ENCODE data around the gene APOB. TPM values are rescaled to one million over a fixed set of nuclear protein-coding genes. Genes with fewer than 3 reads are reported as not detected.

The APOB gene
- total RNA-seq, 2 donors from 2014 or later = 25.1 to 48.1 TPM

DNA sequence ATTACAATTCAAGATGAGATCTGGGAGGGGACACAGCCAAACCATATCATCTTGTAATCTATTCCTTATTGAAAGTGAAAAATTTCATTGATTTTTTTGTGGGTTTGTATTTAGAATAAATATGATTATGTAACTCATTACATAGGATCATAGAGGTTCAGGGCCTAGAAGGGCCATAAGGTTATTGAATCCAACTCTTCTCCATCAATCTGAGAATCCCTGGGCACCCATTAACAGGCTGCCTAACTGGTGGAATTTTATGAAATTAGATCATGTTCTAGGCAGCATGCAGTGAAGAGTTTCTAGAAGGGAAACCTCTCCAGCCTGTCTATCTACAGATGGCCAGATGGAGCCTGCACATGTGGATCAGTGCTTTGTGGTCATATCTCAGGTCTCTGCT, 6.3 kb upstream of the APOB start:
- DNase-seq = no peak
- no peak for ATAC-seq
- intact Hi-C loops (cut with DNase I) = no loop called here

GRCh38 chr2:21047141-21048009, 3.5 kb upstream of the APOB start:
- intact Hi-C loops (cut with DNase I) = loop anchor here in 1 of 2 donors (5.0 to 10.0 kb wide), 2 partner anchors 70 to 267 kb away; no protein-coding TSS in a partner anchor
- peak; percentile 45 for DNase-seq
- ATAC-seq = peak in 1 of 2 donors; percentile 65

DNA sequence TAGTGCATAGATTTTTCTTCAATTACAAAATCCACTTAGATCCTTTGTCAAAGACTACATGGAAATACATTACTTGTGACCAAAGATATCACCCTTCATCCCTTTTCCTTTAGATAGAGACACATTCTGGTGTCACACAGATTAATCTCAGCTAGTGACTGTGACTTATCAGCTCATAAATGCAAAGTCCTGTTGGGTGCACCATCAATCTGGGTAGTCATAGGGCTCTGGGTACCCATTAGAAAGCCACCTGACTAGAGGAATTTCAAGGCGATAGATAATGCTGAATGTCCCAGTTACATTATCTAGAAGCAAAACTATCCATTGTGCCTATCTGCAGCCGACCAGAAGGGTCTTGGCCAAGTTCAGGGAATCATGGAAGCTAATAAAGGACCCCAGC, 2.6 kb upstream of the APOB start:
- intact Hi-C loops (cut with DNase I) = loop anchor here in 1 of 2 donors (5.0 to 10.0 kb wide), 2 partner anchors 71 to 268 kb away; no protein-coding TSS in a partner anchor
- DNase-seq (no peak), ATAC-seq (no peak)

GRCh38 chr2:21044694-21045371, 960 bp upstream of the APOB start:
- ATAC-seq (no peak), DNase-seq (no peak)
- intact Hi-C loops (cut with DNase I) = loop anchor here (1.0 to 10.0 kb wide), 3 partner anchors 72 to 270 kb away; no protein-coding TSS in a partner anchor

GRCh38 chr2:21042958-21043743, 722 bp downstream of the APOB start:
- intact Hi-C loops (cut with DNase I) = loop anchor here (2.0 to 10.0 kb wide), 2 partner anchors 272 to 274 kb away; no protein-coding TSS in a partner anchor
- ATAC-seq (peak; percentile 62 to 63), DNase-seq (peak; percentile 64)

DNA sequence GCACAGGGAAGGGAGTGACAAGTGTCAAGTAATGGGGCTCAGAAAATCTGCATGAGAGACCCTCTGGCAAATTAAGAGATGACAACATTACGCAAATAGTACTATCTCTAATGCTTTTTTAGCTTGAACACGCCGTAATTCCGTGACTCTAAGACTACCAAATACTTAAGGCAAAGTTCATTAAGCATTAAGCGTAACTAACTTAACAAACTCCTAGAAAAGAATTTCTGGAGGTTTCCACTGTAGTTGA, 1.2 kb downstream of the APOB start:
- intact Hi-C loops (cut with DNase I) = loop anchor here (2.0 to 10.0 kb wide), 2 partner anchors 272 to 274 kb away; no protein-coding TSS in a partner anchor
- ATAC-seq = no peak
- DNase-seq = no peak

DNA sequence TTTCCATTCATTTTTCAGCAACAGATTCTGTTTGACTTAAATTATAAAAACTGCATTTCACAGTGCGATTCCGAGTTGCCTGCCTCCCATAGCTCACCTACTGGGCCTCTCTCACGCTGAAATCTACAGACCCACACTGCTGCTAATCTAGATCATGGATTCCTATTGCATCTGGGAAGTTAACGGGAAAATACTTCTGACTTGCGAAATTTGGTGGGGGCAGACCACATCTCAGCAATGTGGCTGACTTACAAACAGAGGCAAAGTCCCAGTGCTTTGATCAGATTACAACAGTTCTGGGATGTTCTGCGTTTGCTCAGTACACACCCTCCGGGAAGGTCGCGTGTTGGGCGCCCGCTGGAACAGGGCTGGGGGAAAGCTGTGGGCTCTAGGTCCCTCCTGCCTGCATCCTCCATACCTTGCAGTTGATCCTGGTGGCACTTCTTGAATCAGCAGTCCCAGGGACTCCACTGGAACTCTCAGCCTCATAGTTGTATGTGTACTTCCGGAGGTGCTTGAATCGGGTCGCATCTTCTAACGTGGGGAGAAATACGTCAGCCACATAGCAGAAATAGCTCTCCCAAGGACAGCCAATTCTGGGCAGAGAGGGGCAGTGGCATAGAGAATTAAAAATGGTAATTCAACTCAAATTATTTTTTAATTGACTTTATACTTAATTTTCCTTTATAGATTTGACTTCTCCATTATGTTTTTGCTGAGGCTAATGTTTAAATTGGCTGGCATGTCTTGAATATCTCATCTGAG, 1.7 kb downstream of the APOB start:
- peak; percentile 22 for DNase-seq
- intact Hi-C loops (cut with DNase I) = loop anchor here (2.0 to 10.0 kb wide), 2 partner anchors 273 to 275 kb away; no protein-coding TSS in a partner anchor
- ATAC-seq = peak; percentile 10 to 37

GRCh38 chr2:21041462-21041861, 2.4 kb downstream of the APOB start:
- ATAC-seq (no peak), DNase-seq (no peak)
- intact Hi-C loops (cut with DNase I) = loop anchor here in 1 of 2 donors (10.0 kb wide), 1 partner anchor 273 kb away; no protein-coding TSS in a partner anchor

- no peak for ATAC-seq
- peak; percentile 32 for DNase-seq
- intact Hi-C loops (cut with DNase I) = loop anchor here in 1 of 2 donors (10.0 kb wide), 1 partner anchor 274 kb away; no protein-coding TSS in a partner anchor
These were observed 3.1 kb downstream of the APOB start for GRCh38 chr2:21040468-21041377.

- intact Hi-C loops (cut with DNase I) = loop anchor here in 1 of 2 donors (10.0 kb wide), 1 partner anchor 275 kb away; no protein-coding TSS in a partner anchor
- ATAC-seq (no peak), DNase-seq (no peak)
These were observed 3.9 kb downstream of the APOB start for GRCh38 chr2:21039979-21040467.

DNA sequence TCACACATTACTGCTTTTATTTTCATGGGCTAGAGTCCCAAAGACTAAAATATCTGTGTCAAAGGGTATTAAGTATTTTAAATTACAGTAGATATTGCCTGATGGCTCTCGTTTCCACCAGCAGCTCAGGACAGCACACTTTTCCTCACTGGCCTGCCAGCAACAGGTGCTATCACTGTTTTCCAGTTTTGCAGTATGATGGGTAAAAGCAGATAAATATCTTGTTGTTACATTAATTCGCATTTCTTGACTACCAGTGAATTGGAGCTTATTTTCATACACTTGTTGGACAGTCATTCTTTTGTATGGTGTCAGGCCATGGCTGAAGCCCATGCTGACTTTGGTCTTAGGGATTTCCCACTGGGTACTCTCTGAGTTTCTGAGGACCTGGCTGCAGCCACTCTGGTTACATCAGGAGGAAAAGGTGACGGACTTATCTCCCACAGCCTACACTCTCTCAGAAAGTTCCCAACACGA, 4.8 kb downstream of the APOB start:
- intact Hi-C loops (cut with DNase I) = no loop called here
- peak in 1 of 2 donors; percentile 30 for ATAC-seq
- DNase-seq = no peak

- intact Hi-C loops (cut with DNase I) = no loop called here
- DNase-seq = no peak
- ATAC-seq = peak; percentile 47 to 60
These were observed 5.3 kb downstream of the APOB start for GRCh38 chr2:21038403-21039073.

GRCh38 chr2:21037671-21038108, 6.2 kb downstream of the APOB start:
- no peak for ATAC-seq
- DNase-seq = no peak
- intact Hi-C loops (cut with DNase I) = no loop called here

GRCh38 chr2:21036708-21037670, 6.9 kb downstream of the APOB start:
- no peak for DNase-seq
- peak in 1 of 2 donors; percentile 3 for ATAC-seq
- intact Hi-C loops (cut with DNase I) = no loop called here

- no peak for DNase-seq
- no peak for ATAC-seq
- intact Hi-C loops (cut with DNase I) = no loop called here
These were observed 7.7 kb downstream of the APOB start for GRCh38 chr2:21035974-21036707.
